GM12874 (cell line): Measurements from ENCODE around the gene DNHD1.

Experiments
- TF ChIP-seq, protein P1 (sequence below): IDR thresholded peaks from 2 replicates; pipeline ENCODE4 v1.5.1; 2011; ENCODE audit warnings: low read depth, mild to moderate bottlenecking, control low read depth, low read length, moderate library complexity; ENCODE audit not compliant: insufficient read depth

Gene DNHD1

DNA sequence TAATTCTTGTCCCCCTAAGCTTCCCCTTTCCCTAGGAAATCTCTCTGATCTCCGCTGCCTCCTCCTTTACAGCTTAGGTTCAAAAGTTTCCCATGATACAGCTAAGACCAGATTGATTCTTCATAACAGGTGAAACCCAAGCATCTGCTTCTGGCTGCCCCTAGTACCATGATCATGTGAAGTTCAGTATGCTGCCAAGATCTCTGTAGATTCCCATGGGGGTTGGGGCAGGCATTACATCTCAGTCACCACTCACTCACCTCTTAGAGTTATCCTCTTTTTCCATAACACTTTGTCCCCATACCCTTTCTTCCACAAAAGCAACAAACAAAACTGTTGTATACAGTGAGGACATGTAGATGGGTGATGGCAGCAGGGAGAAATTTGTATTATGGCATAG, 62.3 kb downstream of the DNHD1 start:
- TF ChIP-seq, protein P1, sequence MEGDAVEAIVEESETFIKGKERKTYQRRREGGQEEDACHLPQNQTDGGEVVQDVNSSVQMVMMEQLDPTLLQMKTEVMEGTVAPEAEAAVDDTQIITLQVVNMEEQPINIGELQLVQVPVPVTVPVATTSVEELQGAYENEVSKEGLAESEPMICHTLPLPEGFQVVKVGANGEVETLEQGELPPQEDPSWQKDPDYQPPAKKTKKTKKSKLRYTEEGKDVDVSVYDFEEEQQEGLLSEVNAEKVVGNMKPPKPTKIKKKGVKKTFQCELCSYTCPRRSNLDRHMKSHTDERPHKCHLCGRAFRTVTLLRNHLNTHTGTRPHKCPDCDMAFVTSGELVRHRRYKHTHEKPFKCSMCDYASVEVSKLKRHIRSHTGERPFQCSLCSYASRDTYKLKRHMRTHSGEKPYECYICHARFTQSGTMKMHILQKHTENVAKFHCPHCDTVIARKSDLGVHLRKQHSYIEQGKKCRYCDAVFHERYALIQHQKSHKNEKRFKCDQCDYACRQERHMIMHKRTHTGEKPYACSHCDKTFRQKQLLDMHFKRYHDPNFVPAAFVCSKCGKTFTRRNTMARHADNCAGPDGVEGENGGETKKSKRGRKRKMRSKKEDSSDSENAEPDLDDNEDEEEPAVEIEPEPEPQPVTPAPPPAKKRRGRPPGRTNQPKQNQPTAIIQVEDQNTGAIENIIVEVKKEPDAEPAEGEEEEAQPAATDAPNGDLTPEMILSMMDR = no peak

- TF ChIP-seq, protein P1 = no peak
These were observed 64.2 kb downstream of the DNHD1 start for GRCh38 chr11:6561288-6561687.

GRCh38 chr11:6563121-6563619, 66.1 kb downstream of the DNHD1 start:
- TF ChIP-seq, protein P1 = no peak

DNA sequence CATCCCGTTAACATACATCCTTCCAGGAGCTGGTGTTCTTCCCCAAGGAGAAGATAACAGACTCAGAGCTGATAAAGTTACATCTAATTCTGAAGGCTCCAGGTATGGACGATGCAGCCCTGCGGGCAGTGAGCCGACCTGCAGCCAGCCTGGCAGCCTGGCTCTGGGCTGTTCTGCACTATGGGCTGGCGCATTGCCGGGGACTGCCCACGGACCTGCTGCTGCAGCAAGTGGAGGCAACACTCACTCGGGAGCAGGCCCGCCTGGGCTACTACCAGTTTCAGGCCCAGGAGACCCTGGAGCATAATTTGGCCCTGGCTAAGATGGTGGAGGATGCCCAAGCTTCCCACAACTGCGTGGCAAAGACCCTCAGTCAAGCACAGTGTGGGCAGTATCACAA, 66.6 kb downstream of the DNHD1 start:
- TF ChIP-seq, protein P1 = no peak

DNA sequence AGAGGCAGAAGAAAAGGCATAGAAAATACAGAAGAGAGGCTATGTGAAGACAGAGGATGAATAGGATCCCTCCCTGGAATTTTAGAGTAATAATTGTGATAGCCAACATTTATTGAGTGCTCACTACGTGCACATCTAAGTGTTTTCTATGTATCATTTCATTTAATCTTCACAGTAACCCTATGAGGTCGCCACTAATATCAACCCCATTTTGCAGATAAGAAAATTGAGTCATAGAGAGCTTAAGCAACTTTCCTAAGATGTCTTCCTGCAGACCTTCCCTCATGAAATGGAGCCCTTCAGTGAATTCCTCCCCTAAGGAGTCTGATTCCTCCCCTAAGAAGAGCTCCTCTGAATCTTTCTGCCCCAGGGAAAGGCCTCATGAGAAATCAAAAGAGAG, 68.2 kb downstream of the DNHD1 start:
- TF ChIP-seq, protein P1 = no peak

GRCh38 chr11:6565988-6566703, 69.1 kb downstream of the DNHD1 start:
- TF ChIP-seq, protein P1 = no peak

- TF ChIP-seq, protein P1 = no peak
These were observed 69.8 kb downstream of the DNHD1 start for GRCh38 chr11:6566704-6567370.
